MCF 10A (cell line): ENCODE results near the gene FBN1. TPM values are rescaled to one million over a fixed set of nuclear protein-coding genes. Genes with fewer than 3 reads are reported as not detected.

ENCODE experiments used
- BruUV-seq: library from RNA; stranded (reverse); fragments of 400-500 nt; replicated peaks from 2 replicates; lab custom pipeline; 2021; lab: Mats Ljungman, UMichigan
- CTCF ChIA-PET: fragments of 300-600 bp; sonication (Branson Sonifier 250); formaldehyde crosslinking; extraction: SDS; loops from one replicate; lab custom pipeline; 2021; ENCODE audit warnings: antibody characterized with exemption, inconsistent platforms; lab: Yijun Ruan, JAX
- POLR2A ChIA-PET: fragments of 300-600, 350-650 bp; sonication (Branson Sonifier 250); formaldehyde crosslinking; extraction: SDS; loops from one replicate; lab custom pipeline; 2020; ENCODE audit warnings: antibody characterized with exemption, inconsistent platforms; lab: Yijun Ruan, JAX
- DNase-seq: peaks from one replicate; pipeline ENCODE4 v3.0.0-alpha.2; 2018; ENCODE audit not compliant: unreplicated experiment
- H3K27ac Mint-ChIP-seq: one replicate; pipeline ENCODE4 v1.8.0; 2022; ENCODE audit warnings: mild to moderate bottlenecking, low read depth, mixed read lengths; ENCODE audit not compliant: unreplicated experiment
- H3K27me3 Mint-ChIP-seq: one replicate; pipeline ENCODE4 v1.8.0; 2022; ENCODE audit warnings: mixed read lengths; ENCODE audit not compliant: insufficient read depth, unreplicated experiment
- H3K36me3 Mint-ChIP-seq: one replicate; pipeline ENCODE4 v1.8.0; 2022; ENCODE audit warnings: mild to moderate bottlenecking, moderate library complexity, mixed read lengths; ENCODE audit not compliant: insufficient read depth, unreplicated experiment
- H3K4me1 Mint-ChIP-seq: one replicate; pipeline ENCODE4 v1.8.0; 2022; ENCODE audit warnings: mixed read lengths; ENCODE audit not compliant: insufficient read depth, unreplicated experiment
- H3K4me3 Mint-ChIP-seq: one replicate; pipeline ENCODE4 v1.8.0; 2022; ENCODE audit warnings: mild to moderate bottlenecking, moderate library complexity, mixed read lengths; ENCODE audit not compliant: unreplicated experiment
- H3K9me3 Mint-ChIP-seq: one replicate; pipeline ENCODE4 v1.8.0; 2022; ENCODE audit warnings: mixed read lengths; ENCODE audit not compliant: unreplicated experiment
- intact Hi-C: fragments of 100-400 bp; cut with micrococcal nuclease; formaldehyde crosslinking; loops from 2 replicates; pipeline ENCODE4 v1.14.1; 2022
- total RNA-seq: library from RNA; stranded (reverse); gene quantifications from 2 replicates; pipeline ENCODE4 v1.2.3, GENCODE V29; 2022
- TF ChIP-seq, protein P1 (sequence below): fragments of 200-600 bp; IDR thresholded peaks from one replicate; pipeline ENCODE4 v1.8.0; 2022; ENCODE audit warnings: antibody characterized with exemption, mild to moderate bottlenecking; ENCODE audit not compliant: unreplicated experiment

Gene FBN1
- total RNA-seq, 1 experiment from 2014 or later = 14.3 TPM

DNA sequence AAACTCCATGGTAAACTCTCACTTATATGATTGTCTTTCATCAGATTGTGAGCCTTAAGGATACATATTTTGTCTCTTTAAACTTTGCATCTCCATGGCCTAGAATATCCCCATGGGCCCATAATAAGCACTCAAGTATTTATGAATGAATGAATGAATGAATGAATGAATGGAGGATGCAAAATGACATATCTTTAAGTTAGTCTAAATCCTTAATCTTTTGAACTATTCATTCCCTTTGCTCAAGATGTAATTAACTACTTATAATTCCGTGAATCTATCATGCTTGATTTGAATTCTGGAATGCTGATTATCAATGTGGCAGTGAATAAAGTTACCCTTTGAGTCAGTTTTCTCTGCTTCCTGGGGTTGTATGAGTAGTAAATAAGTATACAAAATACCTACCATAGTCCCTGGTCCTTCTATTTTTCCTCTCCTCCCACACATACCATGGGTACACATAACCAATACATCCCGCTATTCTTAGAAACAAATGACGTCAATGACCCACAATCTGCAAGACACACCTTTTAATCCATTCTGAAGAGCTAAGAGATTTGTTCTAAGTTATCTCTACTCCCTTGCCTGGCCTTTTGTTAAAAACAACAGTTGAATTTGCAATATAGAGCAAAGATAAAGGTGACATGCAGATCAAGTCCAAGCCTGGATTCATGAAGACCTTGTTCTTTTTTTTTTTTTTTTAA lies 94.5 kb downstream of the FBN1 start:
- no peaks in the 10 kb centered on the region for H3K9me3 Mint-ChIP-seq
- TF ChIP-seq, protein P1, sequence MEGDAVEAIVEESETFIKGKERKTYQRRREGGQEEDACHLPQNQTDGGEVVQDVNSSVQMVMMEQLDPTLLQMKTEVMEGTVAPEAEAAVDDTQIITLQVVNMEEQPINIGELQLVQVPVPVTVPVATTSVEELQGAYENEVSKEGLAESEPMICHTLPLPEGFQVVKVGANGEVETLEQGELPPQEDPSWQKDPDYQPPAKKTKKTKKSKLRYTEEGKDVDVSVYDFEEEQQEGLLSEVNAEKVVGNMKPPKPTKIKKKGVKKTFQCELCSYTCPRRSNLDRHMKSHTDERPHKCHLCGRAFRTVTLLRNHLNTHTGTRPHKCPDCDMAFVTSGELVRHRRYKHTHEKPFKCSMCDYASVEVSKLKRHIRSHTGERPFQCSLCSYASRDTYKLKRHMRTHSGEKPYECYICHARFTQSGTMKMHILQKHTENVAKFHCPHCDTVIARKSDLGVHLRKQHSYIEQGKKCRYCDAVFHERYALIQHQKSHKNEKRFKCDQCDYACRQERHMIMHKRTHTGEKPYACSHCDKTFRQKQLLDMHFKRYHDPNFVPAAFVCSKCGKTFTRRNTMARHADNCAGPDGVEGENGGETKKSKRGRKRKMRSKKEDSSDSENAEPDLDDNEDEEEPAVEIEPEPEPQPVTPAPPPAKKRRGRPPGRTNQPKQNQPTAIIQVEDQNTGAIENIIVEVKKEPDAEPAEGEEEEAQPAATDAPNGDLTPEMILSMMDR = no peak
- ChIA-PET CTCF (no interaction called here), POLR2A (no interaction called here)
- H3K4me1 Mint-ChIP-seq = peaks cover 22% of the 10 kb centered on the region
- no peak overlapping the region for H3K27ac Mint-ChIP-seq
- H3K27me3 Mint-ChIP-seq = no peaks in the 10 kb centered on the region
- H3K4me3 Mint-ChIP-seq = no peak overlapping the region
- intact Hi-C loops = no loop called here
- no peak for DNase-seq
- no TSS peak for BruUV-seq
- H3K36me3 Mint-ChIP-seq = no peaks in the 10 kb centered on the region

DNA sequence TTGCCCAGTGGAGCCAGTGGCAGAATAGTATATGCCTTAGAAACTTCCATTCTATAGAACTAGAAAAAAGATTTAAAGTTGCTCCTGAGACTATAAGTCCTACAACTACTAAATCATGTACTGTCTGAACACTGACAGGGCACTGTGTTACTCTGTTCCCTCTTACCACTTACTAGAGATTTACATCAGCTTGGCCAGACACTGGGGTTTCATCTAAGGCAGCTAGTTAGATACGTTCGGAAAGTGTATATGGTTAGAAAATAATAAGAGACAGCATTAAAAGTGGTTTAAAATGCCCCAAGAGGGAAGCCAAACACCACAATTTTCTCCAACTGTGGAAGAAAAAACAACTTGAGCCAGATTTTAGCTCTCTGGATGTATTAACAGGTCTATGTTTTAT lies 97.1 kb downstream of the FBN1 start:
- DNase-seq = no peak
- Mint-ChIP-seq H3K36me3 (no peaks in the 10 kb centered on the region), H3K27ac (no peak overlapping the region), H3K4me1 (peaks cover 9% of the 10 kb centered on the region), H3K4me3 (no peak overlapping the region), H3K9me3 (no peaks in the 10 kb centered on the region), H3K27me3 (no peaks in the 10 kb centered on the region)
- ChIA-PET CTCF (interaction anchor here (0.7 kb wide), 2 partner anchors 186 to 194 kb away, joined by 3 to 5 read pairs; no protein-coding TSS in a partner anchor), POLR2A (interaction anchor here (1.1 kb wide), 1 partner anchor 13 kb away, joined by 4 read pairs; no protein-coding TSS in a partner anchor)
- no TSS peak for BruUV-seq
- TF ChIP-seq, protein P1 = no peak
- intact Hi-C loops = no loop called here

DNA sequence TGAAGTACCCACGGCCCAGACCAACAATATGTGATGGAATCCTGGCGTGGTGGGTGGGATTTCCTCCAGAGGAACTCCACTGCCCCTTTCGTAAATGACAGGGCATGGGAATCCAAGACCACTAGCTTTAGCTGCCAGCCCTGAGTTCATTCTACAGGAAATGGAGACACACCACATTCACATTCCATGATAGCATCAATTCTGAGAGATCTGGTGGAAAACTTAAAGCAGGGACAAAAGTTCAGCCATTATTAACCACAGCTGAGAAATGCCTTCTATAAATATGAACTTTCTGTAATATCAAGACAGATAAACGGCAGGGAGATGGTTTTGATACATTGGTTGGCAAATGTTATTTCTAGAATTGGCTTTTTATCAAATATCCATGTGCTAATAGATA lies 98.2 kb downstream of the FBN1 start:
- Mint-ChIP-seq H3K27me3 (no peaks in the 10 kb centered on the region), H3K4me3 (no peak overlapping the region), H3K9me3 (no peaks in the 10 kb centered on the region), H3K36me3 (no peaks in the 10 kb centered on the region), H3K4me1 (peaks cover 18% of the 10 kb centered on the region), H3K27ac (peak overlapping the region; percentile 74)
- CTCF ChIA-PET = interaction anchor here (0.6 to 0.9 kb wide), 2 partner anchors 10 to 293 kb away, joined by 3 read pairs; no protein-coding TSS in a partner anchor
- intact Hi-C loops = no loop called here
- POLR2A ChIA-PET = no interaction called here
- BruUV-seq = no TSS peak
- DNase-seq = no peak
- TF ChIP-seq, protein P1 = no peak

DNA sequence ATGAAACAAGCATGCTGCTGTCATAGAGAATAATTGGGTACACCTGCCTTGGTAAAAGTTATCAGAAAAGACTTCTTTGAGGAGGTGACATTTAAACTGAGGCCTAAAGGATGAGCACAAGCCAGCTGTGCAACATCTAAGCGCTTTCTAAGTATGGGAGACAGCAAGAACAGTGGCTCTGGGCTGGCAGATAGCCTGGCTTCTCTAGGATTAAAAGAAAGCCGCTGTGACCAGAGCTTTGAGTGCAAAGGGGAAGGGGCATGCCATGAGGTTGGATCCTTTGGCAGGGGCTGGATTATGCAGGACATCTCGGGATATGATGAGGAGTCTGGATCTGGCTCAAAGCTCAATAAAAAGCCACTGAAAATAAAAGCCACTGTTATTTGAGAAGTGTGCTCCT lies 99.2 kb downstream of the FBN1 start:
- POLR2A ChIA-PET = no interaction called here
- no peak for DNase-seq
- Mint-ChIP-seq H3K4me1 (peaks cover 26% of the 10 kb centered on the region), H3K36me3 (no peaks in the 10 kb centered on the region), H3K4me3 (no peak overlapping the region), H3K27ac (no peak overlapping the region), H3K27me3 (no peaks in the 10 kb centered on the region), H3K9me3 (no peaks in the 10 kb centered on the region)
- CTCF ChIA-PET = no interaction called here
- intact Hi-C loops = no loop called here
- TF ChIP-seq, protein P1 = no peak
- no TSS peak for BruUV-seq
